HK-2 (cell line): ENCODE data around the gene NDRG2.
"Not testable (repeated sequence)": the region's sequence is repeated elsewhere in the genome, so short reads cannot be mapped to it uniquely, and the experiment has no call there.

ENCODE experiments used
- DNase-seq: peaks from one replicate; pipeline ENCODE4 v3.0.0-alpha.2; 2018; ENCODE audit not compliant: unreplicated experiment

NDRG2 gene

DNA sequence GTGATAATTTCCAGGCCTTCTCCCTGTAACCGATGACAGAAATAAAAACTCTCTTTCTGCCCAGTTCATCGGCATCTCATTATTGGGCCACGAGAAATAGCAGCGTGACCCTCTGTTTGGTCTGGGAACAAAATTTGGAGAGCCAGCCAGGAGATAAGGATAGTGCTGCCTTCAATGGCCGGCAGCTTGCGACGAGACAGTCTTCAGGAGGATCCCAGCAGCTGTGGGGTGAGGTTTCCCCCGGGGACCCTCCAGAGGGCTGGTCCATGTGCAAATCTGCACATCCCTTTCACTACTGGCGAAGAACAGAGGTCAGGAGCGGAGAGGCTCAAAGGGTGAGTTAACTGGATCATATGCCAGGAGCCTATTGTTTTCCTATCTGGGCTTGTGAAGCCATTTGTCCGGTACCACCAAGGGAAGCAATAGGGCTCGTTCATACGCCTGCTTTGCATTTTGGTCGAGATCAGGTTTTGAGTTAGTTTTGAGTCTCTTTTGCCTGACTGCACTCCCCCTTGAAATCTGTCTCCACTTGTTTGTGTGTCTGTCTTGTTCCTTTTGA, 21.0 kb downstream of the NDRG2 start:
- DNase-seq, result no peak

DNA sequence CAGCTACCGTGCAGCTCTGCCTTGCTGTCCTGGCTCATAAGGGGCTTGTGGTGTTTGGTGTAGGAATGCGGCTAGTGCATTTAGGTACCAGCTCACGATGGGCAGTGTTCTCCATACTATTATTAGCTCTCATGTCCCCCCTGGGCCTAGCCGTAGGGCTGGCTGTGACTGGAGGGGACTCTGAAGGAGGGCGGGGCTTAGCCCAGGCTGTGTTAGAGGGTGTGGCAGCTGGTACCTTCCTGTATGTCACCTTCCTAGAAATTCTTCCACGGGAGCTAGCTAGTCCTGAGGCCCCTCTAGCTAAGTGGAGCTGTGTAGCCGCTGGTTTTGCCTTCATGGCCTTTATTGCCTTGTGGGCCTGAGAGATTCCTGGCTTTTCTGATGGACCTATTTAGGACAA, 23.6 kb downstream of the NDRG2 start:
- DNase-seq, result no peak

DNA sequence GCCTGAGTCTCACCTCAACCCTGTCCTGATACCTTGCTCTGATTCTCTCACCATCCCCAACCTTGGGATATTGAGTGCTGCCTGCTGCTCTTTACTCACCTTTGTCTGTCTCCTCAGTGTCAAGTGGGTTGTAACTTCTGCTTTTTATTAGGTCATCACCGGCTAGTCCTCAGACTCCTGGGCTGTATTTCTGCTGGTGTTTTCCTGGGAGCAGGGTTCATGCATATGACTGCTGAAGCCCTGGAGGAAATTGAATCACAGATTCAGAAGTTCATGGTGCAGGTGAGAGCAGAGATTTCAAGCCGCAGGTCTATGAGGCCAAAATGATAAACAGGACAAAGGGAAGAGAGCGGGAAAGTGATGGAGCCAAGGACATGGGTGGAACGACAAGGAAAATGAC, 25.3 kb downstream of the NDRG2 start:
- DNase-seq, result no peak

DNA sequence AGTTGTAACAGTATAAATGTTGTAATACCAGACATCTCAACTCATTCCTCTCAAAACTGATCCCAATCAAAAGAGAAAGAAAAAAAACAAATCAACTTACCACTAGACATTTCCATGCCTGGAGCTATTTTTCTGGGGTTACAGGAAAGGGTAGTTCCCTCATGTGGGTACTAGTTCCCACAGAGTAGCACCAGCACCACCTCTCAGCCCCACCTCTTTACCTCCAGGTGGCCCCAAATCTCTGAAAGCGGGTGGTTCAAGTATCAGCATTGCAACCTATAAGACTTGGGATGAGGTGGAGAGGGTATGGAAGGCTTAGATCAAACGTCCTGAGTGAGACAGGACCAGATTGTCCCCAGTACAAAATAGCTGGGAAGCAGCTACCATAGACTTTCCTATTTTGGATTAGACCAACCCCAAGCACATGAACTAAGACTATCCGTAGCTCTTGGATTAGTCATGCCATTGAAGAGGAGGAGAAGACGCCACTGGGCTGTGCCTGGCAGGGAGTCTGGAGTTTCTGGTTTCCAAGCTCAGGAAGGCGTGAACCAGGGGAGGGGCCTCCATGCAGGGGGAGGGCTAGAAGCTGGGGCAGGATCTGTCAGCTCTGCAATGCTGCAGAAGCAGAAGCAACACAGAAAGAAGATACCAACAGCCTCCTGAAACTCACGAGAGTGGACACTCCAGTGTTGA, 26.0 kb downstream of the NDRG2 start, which contains the start of gene SLC39A2:
Gene SLC39A2 (plus strand): TSS at position 620 of the 693 bp plus-strand sequence. CDS start 154 bp downstream, outside the sequence.
- peak; percentile 49 for DNase-seq

DNA sequence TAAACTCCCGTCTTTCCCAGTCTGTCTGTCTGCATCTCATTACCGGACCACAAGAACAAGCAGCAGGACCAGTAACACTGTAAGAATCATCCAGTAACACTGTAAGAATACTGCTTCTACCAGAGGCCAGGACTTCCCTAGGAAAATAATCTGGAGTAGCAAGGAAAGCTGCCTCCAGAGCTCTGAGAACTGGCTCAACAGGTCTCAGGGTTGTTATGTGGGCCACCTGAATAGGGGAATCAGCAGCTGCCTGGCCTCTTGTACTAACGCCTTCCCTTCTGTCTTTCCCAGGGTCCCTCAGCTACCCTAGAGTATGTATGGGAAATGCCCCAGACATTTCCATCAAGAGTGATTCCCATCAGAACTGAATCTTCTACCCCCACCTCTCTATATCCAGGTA, 26.7 kb downstream of the NDRG2 start:
- no peak for DNase-seq

DNA sequence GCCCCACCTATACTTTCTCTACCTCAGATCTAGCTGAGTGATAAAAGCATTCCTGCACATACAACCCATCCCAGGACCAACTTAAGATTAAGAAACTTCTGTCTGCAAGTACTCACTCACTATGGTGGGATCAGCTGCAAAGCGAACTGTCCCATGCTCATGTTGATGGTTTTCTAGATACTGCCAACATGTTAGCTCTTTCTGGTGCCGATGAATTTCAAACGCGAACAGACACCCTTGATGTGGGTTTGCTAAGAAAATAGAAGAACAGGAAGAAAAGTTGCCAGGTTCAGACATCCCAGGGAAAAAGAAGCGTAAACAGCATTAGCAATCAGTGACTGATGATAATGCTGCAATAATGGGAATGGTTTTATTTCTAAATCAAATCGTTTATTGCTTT, 27.3 kb downstream of the NDRG2 start:
- DNase-seq, result no peak

DNA sequence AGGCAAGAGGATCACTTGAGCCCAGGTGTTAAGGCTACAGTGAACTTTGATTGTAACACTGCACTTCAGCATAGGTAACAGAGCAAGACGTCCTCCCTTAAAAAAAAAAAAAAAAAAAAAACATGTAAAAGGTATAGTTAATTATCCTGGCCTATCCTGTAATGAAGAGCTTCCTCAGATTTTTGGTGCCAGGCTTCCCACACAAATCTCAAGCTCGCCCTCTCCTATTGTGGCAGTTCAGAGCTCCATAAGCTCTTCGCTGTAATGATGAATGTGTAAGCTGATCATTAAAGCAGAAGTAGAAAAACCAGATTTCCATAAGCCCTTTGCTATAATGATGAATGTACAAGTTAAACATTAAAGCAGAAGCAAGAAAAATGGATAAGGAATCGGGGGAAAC, 27.7 kb downstream of the NDRG2 start:
- DNase-seq, result no peak

DNA sequence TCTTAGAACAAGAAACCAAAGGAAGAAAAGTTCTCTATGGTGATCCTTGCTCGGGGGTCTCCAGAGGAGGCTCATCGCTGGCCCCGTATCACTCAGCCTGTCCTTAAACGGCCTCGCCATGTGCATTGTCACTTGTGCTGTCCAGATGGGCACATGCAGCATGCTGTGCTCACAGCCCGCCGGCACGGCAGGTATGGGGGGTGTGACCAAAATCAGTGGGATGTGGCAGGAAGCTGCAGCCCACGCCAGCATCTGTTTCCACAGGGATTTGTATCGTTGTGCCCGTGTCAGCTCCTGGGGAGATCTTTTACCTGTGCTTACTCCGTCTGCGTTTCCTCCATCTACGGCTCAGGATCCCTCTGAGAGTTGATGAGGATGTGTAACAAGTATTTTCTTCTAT, 28.3 kb downstream of the NDRG2 start:
- no peak for DNase-seq

DNA sequence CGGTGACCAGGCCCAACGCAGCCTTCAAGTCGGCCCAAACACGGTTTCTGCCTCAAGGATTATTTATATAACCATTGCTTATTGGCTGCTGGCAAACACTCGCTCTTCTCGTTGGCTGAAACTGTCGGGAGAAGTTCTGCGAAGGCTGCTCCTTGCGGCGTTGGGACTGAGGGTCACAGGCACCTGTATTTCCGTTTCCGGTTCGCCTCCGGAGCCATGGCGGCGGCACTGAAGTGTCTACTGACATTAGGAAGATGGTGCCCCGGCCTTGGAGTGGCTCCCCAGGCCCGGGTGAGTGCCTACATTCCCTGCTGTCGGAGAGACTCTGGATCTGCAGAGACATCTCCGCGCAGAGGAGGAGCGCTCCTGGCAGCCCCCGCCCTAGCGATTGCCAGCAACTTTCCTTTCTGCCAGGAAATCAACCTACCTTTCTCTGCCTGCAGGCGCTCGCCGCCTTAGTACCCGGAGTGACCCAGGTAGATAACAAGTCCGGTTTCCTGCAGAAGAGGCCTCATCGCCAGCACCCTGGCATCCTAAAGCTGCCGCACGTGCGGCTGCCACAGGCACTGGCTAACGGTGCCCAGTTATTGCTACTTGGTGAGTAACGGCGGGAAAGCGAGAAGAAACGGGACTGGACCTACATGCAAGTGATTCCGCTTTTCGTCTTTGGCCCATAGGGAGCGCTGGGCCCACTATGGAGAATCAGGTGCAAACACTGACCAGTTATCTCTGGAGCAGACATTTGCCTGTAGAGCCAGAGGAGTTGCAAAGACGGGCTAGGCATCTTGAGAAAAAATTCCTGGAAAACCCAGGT, 34.9 kb downstream of the NDRG2 start, which contains the start of gene METTL17:
Gene METTL17 (plus strand): TSS at position 194 of the 814 bp plus-strand sequence. CDS start 23 bp downstream, at position 217.
- DNase-seq, result peak; percentile 91

DNA sequence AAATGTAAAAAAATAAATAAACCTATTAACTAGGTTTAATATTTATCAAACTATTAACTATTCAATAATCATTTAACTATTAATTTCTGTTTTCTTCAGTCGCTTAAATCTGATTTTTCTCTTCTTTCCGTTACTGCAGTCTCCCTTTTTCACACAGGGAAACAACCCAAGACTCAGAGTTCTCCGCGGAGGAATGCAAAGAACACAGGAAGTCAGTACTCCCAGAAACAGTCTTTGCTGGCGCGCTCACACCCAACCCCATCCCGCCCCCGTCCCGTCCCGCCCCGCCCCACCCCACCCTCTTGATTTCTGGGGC, 35.4 kb downstream of the NDRG2 start:
- no peak for DNase-seq

DNA sequence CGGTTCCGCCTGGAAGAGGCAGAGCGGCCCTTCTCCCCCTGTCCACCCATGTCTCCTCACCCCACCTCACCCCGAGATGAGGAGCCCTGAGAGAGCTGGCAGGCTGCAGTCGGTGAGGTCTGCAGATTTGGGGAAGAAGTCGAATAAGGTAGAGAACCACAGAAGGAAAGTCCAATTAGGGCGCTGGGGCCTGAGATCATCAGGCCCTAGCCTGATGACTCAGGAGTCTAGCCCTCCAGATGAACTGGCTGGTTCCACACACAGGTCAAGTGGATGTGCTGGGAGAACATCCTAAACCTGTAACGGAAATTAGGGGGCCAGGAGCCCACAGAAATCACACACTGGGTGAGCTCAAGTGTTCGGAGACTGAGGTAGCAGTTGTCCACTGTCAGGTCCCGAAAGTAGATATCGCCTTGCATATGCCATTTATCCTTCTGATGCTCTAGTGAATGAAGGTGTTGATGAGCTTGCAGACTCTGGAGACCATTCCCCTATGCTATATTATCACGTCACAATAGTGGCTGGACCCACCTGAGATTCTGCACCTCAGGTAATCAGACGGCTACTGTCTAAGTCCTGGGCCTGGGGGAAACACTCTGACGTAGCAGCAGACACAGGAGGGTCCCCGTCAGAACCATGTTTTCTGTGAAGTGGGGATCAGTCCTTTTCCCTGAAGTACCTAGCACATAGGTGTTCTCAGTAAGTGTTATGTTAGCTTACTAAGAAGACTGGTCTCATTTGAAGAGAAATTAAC, 36.0 kb downstream of the NDRG2 start:
- DNase-seq, result no peak

DNA sequence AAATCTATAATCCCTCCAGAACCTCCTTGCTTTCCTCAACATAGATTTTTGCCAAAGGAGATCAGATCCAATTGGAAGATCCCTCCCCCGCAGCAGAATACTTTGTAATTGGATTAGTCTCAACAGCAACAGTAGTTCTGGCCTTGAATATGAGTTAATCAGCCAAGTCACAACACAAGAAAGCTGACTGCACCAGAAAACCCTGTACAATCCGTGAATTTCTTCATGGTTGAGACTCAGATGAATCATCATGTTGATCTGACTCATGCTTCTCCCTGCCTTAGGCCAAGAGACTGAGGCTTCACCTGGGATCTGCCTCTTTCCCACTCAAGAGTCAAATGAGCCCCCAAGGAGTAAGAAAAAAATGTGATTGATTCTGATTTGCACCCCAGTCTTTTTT, 38.0 kb downstream of the NDRG2 start:
- DNase-seq, result peak; percentile 23

DNA sequence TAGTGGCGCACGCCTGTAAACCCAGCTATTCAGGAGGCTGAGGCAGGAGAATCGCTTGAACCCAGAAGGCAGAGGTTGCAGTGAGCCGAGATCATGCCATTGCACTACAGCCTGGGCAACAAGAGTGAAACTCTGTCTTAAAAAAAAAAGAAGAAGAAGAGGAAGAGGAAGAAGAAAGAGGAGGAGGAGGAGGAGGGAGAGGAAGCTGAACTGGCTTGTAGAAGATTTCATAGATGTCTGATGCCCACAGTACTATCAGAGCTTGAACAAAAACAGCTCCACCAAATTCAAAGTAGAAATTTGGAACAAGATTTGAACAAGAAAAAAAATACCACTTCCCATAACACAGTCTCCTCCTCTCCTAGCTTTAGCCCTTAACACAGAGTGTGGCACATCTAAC, 39.2 kb downstream of the NDRG2 start:
- DNase-seq, result not testable (repeated sequence)

DNA sequence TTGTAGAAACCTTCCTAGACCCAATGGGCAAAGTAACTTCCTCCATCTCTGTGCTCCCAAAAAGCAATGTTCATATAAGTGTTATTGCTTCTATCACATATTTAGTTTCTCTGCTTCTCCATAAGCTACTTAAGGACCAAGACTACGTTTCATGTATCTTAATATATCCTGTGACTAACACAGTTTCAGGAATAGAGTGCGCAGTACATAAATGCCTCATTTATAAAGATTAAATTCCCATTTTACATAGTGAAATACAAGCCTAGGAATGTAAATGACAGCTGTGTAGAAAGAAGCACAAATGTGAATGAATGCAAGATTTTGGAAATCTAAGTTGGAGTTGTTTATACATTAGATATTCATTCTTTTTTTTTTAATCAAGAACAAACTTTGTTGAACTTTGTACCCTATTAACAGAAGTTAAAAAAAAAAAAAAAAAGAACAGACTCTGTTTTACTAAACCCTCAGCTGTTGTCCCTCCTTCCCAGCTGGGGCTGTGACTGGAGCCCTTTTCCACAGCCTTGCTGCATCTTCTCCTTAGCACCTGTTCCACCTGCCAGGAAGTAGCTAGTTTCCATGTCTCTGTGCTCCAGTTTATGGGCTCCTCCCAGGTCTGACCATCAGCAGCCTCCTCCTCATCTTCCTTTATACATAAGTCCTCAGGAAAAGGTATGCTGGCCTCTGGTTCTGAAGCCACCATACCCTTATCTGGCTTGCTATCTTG, 42.1 kb downstream of the NDRG2 start:
- no peak for DNase-seq

DNA sequence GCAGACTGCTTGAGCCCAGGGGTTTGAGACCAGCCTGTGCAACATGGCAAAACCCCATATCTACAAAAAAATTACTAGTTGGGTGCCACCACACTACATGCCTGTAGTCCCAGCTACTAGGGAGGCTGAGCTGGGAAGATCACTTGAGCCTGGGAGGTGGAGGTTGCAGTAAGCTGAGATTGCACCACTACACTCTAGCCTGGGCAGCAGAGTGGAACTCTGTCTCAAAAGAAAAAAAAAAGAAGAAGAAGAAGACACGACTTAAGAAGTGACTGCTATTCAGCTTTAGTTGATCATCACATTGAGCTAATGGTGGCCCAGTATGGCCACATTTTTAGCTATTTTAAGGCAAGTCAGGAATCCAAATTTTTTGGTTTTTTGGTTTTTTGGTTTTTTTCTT, 44.0 kb downstream of the NDRG2 start:
- no peak for DNase-seq

DNA sequence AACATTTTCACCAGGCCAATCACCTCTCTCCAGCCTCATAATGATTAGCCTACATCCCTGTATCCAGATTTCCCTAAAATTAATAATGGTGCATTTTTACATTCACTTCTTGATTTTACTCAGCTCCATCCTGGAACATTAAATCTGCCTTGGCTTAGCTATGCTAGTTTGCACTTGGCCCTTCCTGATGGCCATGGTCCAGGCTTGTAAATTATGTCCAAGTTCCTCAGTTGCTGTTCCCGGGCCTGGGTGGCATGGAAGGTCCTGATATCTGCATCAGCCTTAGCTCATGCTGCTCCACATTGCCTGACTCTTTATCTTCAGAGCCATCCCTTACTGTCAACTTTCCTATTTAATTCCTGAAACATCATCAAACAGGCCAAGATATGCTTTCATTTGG, 46.2 kb downstream of the NDRG2 start:
- no peak for DNase-seq

DNA sequence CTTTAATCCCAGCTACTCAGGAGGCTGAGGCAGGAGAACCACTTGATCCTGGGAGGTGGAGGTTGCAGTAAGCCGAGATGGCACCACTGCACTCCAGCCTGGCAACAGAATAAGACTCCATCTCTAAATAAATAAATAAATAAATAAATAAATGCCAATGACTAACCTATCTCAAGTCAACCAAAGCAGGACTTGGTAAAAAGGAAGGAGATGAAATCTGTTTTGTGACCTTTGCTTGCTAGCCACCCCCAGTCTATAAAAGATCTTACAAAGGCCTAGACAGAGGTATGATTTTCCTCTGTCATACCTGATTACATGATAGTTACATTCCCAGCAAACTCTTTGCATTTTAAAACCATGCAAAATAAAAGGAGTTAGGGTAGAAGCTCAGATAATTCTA, 48.6 kb downstream of the NDRG2 start:
- no peak for DNase-seq

DNA sequence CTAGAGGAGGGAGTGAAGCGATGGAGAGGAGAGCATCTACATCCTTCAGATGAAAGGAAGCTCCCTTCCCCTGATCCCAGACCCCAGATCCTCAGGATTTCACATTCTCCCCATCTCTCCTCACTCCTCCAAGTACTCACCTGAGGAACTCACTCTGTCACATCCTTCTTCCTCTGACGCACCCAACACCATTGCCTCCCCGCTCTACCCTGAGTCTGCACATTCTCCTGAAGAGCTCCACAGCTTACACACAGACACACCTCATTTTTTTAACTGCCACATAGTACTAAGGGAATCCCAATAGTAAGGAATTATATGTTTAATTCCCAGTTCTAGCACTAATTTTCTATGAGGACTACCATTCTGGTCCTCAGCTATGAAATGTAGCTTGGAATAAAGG, 51.4 kb downstream of the NDRG2 start:
- DNase-seq, result no peak

DNA sequence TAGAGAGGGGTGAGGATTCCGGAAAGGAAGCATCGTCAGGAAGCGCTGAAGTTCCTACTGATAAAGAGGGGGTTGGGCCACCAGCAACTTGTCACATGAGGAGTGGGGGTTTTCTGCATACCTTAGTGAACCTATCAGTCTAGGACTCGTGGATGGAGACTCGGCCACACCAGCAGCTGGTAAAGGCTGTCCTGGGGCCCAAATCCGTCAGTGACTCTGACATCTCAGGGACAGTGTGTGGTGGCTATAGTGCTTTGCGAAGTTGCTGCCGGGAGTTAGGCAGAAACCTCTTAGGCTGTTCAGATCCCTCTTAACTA, 53.2 kb downstream of the NDRG2 start:
- no peak for DNase-seq

DNA sequence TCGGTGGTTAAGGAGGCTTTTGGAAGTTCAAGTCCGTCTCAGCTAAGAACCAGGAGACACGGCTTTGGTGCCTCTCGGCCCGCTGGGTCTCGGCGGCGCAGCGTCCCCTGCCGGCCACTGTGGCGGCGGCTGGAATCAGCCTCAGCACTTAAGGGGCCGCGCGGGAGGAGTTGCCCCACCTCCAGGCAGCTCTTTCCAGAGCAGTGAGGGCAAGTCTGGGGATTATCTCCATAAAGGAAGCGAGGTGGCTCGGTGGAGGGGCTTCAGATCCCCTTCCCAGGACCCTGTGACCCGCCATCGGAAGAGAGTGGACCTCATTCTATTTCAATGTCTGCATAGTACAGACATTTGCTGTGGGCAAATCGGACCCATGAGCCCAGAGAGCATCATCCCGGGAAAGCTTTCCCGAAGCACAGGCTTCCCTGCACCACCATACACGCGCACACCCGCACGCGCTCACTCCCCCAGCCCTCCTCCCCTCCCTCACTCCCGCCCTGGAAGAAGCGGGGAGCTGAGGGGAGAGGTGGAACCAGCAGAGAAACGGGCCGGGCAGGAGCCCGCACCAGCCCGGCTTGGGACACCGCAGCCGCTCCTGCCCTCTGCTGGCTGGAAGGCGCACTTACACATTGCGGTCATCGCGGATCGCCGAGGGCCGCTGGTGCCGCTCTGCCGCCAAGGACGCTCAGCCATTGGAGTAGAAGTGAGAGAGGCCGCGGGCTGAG, 53.7 kb downstream of the NDRG2 start:
- DNase-seq, result peak; percentile 90

DNA sequence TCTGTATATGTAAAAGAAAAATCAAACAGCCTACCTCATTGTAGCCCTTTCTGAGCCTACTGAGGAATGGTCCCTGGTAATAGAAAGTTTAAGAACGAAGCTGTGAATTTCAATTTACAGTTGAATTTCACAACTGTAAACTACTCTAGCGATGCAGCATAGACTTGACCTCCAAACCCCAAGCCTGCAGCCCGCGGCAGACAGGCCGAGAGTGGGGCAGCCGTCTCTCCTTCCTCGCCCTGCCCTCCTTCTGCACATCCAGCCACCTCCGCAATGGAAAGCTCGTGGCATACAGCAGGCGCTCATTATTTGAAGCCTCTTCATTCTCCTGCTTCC, 54.2 kb downstream of the NDRG2 start:
- no peak for DNase-seq
